ENCODE data around the gene PSMC1. TPM values are rescaled to one million over a fixed set of nuclear protein-coding genes. Genes with fewer than 3 reads are reported as not detected.

The PSMC1 gene
- total RNA-seq, 4 donors from 2014 or later, result 24.4 to 51.9 (median 40.9) TPM

GRCh38 chr14:90293766-90294730 is 37.7 kb downstream of the PSMC1 start:
- peaks cover 0 to 74% (median 0%) of the 10 kb centered on the region in 3 donors for H3K36me3 ChIP-seq

GRCh38 chr14:90294872-90295271 is 38.5 kb downstream of the PSMC1 start:
- no peak for DNase-seq
- TF ChIP-seq POLR2A (IDR thresholded peaks at IDR 0.05) (no peak), CTCF (IDR thresholded peaks at IDR 0.05) (no peak)
- Histone ChIP-seq H3K4me3 (no peak overlapping the region), H3K36me3 (peaks cover 0 to 66% (median 0%) of the 10 kb centered on the region in 3 donors), H3K9me3 (no peaks in the 10 kb centered on the region), H3K27ac (no peak overlapping the region), H3K27me3 (no peaks in the 10 kb centered on the region), H3K4me1 (no peaks in the 10 kb centered on the region)

More at GRCh38 chr14:90293766-90294730, 37.7 kb downstream of the PSMC1 start:
- Histone ChIP-seq H3K4me1 (no peaks in the 10 kb centered on the region), H3K27me3 (no peaks in the 10 kb centered on the region), H3K4me3 (no peak overlapping the region), H3K27ac (no peak overlapping the region), H3K9me3 (no peaks in the 10 kb centered on the region)
- DNase-seq, result no peak
- no peak for TF ChIP-seq POLR2A (IDR thresholded peaks at IDR 0.05)
- TF ChIP-seq CTCF (IDR thresholded peaks at IDR 0.05), result no peak

GRCh38 chr14:90295870-90296516 is 39.6 kb downstream of the PSMC1 start:
- H3K9me3 ChIP-seq, result no peaks in the 10 kb centered on the region
- H3K27ac ChIP-seq, result peak overlapping the region in 1 of 4 donors; percentile 23
- no peak for TF ChIP-seq CTCF (IDR thresholded peaks at IDR 0.05)
- TF ChIP-seq POLR2A (IDR thresholded peaks at IDR 0.05), result no peak
- peaks cover 0 to 56% (median 0%) of the 10 kb centered on the region in 3 donors for H3K36me3 ChIP-seq
- H3K27me3 ChIP-seq, result no peaks in the 10 kb centered on the region
- H3K4me3 ChIP-seq, result no peak overlapping the region
- no peaks in the 10 kb centered on the region for H3K4me1 ChIP-seq
- no peak for DNase-seq

- Histone ChIP-seq H3K27ac (peak overlapping the region in 1 of 4 donors; percentile 23), H3K4me3 (no peak overlapping the region), H3K4me1 (peaks cover 0 to under 1% (median 0%) of the 10 kb centered on the region in 4 donors), H3K9me3 (no peaks in the 10 kb centered on the region), H3K36me3 (peaks cover 0 to 49% (median 0%) of the 10 kb centered on the region in 3 donors), H3K27me3 (no peaks in the 10 kb centered on the region)
- TF ChIP-seq POLR2A (IDR thresholded peaks at IDR 0.05) (no peak), CTCF (IDR thresholded peaks at IDR 0.05) (no peak)
- no peak for DNase-seq
Measured at GRCh38 chr14:90296641-90297040, 40.3 kb downstream of the PSMC1 start.

- peaks cover 0 to 14% (median 3%) of the 10 kb centered on the region in 4 donors for H3K4me1 ChIP-seq
- TF ChIP-seq POLR2A (IDR thresholded peaks at IDR 0.05), result no peak
- TF ChIP-seq CTCF (IDR thresholded peaks at IDR 0.05), result no peak
- no peaks in the 10 kb centered on the region for H3K27me3 ChIP-seq
- no peaks in the 10 kb centered on the region for H3K9me3 ChIP-seq
- H3K27ac ChIP-seq, result no peak overlapping the region
- no peak for DNase-seq
- no peak overlapping the region for H3K4me3 ChIP-seq
- peaks cover 0 to 46% (median 0%) of the 10 kb centered on the region in 3 donors for H3K36me3 ChIP-seq
Measured at GRCh38 chr14:90297876-90298629, 41.7 kb downstream of the PSMC1 start.
